T follicular helper cell (primary cell): ENCODE data around the gene XPO4.
A peak's percentile ranks its signal among the peaks of the same experiment; 100 is the strongest.

ENCODE experiments used
- DNase-seq: peaks from one replicate; pipeline ENCODE4 v3.0.0-alpha.2; 2020; ENCODE audit warnings: low read depth

XPO4 gene

DNA sequence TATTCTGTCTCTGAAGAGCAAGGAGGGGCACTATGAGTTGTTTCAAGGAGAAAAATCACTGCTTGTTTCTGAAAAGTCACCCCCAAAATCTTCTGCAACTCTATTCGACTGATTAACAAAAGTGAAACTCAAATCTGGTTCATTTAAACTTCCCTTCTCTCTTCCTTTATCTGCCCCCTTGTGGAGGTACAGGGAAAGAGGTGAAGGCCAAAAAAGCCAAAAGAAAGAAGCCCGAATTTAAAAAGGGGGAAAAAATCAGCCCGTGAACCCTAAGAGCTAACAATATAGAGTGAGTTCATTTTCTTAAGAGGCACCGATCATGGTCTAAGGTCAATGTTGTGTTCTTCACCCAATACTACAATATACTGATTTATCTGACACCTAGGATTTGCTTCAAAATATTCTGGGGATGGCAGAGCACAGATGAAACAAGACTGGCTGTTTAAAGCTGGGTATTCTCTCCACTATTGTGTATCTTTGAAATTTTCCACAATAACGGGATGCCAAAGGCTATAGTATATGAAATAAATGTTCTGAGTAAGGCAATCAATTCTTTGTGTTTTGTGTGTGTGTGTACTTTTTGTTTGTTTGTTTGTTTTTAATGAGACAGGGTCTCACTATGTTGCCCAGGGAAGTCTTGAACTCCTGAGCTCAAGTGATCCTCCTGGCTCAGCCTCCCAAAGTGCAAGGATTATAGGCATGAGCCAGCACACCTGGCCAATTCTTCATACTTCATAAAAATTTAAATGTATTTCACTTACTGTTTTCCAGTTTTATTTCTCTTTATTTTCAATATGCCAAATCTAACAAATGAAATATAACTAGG, 73.8 kb downstream of the XPO4 start:
- DNase-seq, result peak; percentile 14

DNA sequence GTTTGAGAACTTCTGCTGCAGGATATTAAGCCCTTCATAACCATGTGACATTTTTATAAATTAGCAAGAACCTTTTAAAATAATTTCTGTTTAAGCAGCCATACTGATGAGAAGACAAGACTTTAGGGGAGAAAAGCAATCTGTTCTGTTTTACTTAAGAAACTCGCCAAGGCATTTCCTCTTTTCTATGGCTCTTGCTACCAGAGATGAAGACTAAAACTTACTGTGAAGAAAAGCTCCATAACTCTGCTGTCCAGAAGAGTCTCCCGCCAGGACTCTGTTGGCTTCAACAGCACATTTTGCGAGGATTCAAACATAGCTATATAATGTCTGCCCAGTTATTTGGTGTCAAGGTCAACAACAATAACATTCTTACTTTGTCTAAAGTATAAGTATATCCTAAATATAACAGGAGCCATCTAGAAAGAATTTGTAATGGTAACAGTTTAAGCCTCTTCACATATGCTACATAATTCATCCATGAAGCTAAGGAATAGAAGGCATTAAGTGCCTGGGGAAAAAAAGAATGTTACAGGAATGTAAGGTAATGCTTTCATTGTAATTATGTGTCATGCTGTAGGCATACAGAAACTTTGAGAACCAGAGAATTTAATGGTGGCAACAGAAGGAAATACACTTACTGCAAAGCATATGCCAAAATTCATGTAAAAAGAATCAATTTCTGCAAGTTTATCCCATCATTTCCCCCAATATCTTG, 75.5 kb downstream of the XPO4 start:
- DNase-seq, result no peak

DNA sequence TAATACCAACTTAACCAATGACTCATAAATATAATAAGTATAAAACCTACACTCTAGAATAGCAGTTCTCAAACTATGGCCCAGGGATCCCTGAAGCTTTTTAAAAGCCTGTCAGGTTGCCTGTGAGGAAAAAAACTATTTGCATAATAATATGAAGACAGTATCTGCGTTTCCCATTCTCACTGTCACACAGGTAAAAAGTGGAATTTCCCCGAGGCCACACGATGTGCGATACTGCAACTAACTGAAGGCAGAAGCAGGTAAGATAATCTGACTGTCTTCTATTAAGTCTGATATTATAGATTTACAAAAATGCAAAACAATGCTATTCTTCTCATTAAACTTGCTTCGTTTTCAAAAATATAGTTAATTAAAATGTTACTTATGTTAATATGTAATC, 76.2 kb downstream of the XPO4 start:
- no peak for DNase-seq

DNA sequence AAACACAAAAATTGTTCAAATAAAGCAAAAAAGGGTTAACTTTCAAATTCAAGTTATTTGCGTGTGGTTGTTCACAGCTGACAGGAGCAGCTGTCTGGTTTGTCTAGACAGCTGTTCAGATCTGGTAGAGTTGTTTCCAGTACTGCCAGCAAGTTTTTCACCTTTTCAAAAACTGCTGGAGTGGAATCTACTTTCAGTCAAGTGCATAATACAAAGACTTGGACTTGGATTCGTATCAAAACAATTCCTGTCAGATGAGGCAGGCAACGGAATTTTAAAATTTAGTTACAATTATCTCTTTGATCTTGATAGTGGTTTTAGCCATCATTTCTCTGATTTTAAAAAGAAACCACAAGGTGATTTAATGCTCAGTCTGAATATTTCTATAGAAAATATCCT, 77.1 kb downstream of the XPO4 start:
- DNase-seq, result no peak

DNA sequence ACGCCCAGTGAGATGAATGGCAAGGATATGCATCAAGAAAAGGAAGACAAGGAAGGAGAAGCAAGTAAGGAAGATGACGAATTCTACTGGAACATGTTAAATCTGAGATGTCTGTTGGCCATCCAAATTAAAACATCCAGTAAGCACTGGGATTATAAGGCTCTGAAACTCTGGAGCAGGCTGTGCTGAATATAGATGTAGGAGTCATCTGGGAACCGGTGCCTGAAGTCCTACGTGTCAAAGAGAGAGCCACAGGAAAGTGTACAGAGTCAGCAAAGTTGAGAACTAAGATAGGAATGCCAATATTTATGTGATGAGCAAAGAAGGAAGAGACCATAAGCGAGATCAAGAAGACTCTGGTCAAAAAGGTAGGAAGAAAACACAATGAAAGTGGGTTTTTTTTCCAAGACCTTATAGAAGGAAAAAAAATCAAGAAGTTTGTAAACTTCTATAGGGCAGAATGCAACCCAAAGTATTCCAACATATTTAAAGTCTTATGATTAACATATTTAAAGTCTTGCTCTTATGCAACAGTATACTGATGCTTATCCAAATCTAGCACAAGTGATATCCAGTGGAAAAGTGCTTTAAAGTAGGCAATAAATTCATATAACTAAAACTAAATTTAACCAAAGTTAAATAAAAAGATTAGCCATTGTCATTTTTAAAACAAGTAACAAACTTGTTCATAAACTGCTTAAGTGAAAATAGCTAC, 77.6 kb downstream of the XPO4 start:
- DNase-seq, result no peak

DNA sequence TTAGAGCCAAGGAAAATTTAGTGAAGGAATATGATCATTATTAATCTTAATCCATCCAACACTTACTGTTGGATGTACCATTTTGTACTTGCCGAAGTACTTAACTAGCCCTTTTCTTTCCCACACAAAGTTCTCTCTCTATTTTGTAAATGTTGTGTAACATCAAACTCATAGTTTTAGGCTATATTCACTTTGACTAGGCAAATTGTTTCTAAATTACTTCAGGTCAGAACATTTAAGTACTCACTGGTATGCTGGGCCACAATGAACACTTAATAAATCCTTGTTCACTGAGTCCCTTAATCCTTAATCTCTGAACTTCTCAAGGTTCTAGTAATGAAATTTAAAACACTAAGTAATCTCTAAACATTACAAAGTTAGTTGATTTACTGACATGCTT, 79.5 kb downstream of the XPO4 start:
- DNase-seq, result no peak

DNA sequence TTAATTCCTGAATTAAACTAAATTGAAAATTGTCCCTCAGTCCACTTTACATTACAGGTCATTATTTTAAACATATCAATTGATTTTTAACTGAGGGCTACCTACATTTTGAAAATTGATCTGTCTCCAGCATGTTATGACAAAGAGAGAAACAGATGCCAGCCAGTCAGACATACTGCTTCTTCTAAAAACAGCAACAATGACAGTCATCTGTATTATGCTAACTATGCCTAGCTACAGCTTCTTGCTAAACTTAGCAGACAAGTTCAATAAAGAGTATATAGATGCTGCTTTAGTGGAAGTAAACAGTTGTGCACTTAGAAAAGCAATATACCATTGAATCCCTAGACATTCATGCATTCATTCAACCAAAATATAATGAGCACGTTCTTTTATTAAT, 80.1 kb downstream of the XPO4 start:
- DNase-seq, result no peak

DNA sequence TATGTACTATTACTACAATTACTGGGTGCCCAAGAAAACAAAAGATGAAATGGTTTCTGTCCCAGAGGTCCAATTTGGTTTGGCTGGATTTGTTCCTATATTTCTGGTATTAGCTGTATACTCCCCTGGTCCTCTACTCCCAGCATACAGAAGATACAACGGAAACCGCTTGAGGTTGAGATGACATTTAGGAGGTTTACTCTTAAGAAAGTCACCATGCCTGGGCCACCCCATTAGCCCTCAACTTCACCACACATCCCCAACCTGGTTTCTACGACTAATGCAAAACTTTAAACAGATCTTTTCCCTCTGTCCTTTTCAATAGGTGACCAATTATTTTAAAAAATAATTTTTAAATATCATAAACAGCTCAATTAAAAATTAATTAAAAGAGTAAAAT, 82.8 kb downstream of the XPO4 start:
- DNase-seq, result no peak

DNA sequence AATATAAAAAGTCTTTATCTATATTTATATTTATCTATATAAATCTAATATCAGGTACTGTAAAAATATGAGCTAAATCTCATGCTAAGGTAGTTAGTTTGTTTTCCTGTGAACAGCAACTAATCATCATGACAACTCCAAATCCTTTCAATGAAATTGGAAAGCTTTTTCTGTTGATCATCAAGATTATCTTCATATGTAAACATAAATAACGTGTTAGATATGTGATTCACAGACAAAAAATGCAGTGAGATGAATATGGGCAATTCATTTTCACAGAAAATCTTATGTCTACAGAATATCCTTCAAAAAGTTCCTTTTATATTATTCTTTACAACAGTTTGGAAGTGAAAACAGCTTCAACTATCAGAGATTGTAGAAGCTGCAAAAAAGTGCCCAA, 87.1 kb downstream of the XPO4 start:
- no peak for DNase-seq

DNA sequence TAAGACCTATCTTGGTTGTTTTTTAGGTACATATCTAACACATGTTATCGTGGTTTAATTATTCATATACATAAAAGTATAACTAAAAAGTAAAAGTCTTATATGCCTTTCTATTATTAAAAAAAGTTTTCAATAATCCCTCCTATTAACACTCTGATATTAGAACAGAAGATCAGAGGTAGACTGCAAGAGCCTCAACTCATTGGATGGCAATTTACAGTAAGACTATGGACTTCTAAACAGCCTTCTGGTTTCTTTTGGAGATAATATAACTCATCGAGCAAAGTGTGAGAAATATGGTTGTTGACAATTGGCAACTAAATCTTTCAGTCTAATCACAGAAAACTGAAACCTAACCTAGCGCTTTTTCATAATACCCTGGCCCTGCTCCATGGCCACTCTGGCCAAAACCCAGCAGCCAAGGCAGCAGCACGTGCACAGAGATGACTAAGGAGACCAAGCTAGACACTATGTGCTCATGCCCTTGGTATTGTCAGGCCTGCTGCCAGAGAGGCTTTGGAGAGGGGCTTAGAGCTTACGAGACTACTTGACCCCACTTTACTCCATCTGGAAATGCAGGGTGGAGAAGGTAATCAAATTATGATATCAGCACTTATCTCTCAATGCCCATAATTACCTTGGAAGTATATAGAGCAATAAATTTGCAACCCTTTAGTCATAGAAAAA, 88.2 kb downstream of the XPO4 start:
- no peak for DNase-seq

DNA sequence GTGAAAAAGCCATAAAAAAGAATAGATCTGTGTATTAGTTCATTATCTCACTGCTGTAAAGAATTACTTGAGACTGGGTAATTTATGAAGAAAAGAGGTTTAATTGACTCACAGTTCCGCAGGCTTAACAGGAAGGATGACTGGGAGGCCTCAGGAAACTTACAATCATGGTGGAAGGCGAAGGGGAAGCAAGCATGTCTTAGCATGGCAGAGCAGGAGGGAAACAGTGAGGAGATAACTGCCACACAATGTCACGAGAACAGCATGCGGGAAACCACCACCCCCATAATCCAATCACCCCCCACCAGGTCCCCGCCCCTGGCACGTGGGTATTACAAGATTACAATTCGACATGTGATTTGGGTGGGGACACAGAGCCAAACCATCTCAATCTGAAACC, 89.7 kb downstream of the XPO4 start:
- no peak for DNase-seq

DNA sequence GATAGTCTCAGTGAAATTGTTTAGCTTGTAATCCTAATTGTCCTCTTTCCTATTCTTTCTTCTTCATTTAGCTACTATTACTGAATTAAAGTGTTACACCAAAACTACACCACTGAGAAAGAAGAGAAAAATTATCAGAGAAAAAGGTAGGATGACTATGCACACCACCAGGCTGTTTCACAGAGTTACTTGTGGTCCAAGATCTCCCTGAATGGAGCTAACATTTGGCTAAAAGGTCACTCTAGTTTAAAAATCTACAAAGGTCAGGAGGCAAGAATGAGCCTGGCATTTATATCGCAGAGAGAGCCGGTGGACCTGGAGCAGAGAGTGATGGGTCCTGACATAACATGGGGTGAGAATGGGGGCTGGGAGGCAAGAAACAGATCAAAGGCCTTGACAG, 91.7 kb downstream of the XPO4 start:
- no peak for DNase-seq

DNA sequence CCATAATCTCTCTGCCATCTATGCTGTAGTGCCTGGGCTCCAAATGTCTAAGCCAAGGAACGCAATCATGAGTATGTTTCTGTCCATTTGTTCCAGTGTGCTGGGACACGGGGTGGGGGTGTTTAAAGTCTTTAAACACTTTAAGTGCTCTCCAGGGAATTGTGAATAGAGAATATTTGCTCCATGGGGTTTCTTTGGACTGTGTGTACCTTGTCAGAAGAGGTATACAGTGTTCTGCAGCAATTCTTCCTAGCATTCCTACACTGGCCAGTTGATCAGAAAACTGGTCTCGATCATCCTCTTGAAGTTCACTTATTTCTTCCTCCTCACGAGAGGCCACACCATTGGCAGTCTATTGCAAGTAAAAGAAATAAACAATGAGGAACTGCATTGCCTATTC, 93.7 kb downstream of the XPO4 start:
- DNase-seq, result no peak

DNA sequence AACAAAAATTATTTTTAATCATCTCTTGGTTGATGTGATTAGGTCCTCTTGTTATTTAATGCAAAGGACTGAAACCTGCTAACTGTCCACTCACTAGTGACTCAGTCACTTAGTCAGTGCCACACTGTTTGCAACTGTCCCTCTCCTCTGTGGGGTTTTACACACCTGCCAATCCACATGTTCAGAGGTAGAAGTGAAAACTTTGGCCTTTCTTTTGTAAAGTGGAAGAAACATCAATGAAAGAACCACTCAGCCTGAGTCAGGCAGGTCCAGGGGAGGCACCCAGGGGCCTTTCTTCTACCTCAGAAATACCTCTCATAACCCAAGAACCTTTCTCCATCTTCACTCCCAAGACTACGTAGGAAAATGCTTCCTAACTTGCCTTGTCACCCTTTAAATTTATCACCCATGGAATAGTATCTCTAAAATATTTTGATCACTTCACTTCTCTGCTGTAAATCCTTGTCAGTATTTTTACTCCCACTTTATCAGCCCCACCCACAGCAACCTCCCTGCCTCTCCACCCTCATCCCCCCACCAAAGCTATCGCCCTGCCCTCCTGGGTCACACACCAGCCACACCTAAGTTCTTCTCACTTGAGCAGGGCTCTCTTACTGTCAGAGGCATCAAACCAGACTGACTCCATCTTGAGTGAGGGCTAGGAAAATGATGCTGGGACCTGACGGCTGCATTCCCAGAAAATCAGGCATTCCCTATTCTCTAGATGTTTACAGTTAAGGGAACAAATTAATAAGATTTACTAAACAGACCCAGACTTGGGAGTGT, 99.2 kb downstream of the XPO4 start:
- DNase-seq, result no peak

DNA sequence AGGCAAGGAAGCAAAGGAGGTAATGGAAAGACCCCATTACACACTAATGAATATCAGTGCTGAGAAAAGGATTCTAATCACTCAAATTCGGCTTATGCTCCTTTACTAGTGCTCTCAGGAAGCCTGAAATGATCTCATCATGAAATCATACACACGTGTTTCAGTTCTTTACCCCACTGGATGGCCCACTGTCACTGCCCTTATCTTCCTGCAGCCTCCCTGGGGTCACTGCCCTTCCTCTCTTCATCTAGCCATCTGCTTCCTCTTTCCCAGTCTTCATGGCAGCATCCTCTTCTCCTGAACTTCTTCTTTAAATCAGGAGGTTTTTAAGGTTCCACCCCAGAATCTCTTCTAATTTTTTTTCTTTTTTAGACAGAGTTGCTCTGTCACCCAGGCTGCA, 100.8 kb downstream of the XPO4 start:
- DNase-seq, result no peak

DNA sequence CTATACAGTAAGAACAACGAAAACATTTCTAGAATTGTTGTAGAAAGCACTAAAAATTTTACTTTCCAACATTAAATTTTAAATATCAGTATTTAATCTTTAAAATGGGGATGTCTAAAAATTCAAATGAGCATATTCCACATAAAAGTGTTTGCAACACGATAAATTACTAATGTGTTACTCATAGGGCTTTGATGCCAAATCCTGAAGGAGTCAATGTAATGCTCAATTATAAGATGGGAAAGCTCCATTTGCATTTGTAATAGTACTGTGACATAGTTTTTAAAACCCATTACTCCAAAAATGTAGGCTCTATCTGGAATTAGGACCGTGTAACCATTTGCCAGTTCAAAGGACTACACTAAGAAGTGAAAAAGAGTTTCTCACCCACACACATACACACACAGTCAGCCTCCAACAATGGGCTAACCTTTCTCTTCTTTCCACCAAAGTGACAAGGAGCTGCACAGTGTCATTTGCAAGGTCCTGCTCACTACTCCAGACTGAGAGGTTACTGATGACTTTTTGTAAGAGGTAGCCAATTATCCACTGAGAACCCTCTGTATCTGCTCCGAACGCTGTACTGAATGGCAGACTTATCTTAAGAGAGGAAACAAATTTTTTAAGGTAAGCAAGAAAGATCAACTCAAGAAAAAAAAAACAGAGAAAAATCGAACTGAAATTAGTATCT, 102.7 kb downstream of the XPO4 start:
- no peak for DNase-seq

DNA sequence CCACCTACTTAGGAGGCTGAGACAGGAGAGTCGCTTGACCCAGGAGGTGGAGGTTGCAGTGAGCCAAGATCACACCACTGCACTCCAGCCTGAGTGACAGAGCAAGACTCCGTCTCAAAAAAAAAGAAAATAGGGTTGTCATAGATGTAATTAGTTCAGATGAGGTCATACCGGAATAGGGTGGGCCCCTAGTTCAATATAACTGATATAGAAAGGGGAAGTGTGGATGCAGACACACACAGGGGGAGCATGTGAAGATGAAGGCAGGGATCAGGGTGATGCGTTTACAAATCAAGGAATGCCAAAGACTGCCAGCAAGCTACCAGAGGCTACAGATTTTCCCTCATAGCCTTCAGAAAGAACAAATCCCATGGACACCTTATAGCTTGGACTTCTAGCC, 104.5 kb downstream of the XPO4 start:
- no peak for DNase-seq

DNA sequence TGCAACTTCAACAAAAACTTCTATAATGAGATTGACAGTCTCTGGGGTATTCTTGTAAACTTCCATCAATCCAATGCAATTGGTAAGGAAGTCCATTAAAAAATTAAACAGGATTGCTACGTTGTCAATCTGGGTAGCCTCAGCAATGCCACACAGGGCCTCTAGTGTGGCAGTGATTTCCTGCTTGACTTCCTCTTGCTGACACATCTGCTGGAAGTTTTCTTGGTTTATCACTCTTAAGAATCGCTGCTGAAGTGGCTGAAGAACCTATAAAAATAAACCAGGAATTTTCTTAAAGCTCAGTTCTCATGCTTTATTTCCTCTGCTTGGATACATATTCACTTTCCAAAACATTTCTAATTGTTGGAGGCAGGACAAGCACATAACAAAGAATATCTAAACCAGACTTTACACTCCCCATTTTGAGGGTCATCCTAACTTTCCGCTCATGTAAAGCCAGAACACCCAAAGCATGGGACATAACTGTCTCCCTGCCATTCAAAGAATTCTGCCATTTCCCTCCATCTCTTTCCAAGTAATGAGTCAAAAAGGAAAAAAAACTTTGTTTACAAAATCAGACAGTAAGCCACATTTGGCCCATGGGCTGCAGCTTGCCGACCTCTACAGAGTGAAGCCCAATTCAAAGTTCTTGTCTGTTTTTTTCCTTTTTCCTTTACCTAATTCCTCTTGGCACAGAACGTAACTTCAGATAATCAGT, 105.6 kb downstream of the XPO4 start:
- DNase-seq, result no peak

DNA sequence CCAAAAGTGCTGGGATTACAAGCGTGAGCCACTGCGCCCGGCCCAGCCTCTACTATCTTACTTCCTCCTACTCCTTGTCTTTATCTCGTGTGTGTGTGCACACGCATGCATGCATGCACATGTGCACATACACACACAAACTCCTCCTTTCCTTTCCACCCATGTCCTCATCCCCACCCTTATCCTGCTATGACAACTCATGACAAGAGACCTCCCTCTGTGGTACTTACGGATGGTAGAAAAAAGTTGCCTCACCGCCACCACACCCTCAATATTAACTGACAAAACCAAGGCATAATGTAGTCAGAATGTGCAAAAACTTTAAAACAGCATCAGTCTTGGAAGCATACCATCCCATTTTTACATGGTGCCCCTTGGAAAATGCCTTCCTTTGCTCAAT, 112.9 kb downstream of the XPO4 start:
- no peak for DNase-seq

DNA sequence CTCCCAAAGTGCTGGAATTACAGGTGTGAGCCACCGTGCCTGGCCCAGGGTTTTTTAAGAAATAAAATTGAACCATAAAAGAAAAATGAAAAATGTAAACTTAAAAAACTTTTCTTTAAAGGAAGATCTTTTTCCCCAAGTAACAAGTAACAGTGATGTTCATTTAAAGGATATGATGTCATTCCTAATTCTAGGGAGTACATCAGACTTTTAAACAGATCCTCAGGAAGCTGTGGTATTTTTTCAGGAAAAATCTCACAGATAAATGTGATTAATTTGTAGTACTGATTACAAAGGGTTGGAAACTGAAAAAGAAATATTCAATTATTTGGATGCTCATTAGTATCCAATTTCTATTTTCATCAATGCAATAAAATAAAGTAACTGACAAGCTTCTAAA, 114.2 kb downstream of the XPO4 start:
- no peak for DNase-seq
